Upper lobe of left lung (tissue), 4 donors: ENCODE measurements around the gene TREM2.

ENCODE experiments used
- EP300 ChIP-seq, 4 donors: sonication (generic); formaldehyde crosslinking; IDR thresholded peaks; one replicate each; pipeline ENCODE4 v1.5.1; 2017; ENCODE audit warnings: antibody characterized with exemption in 4 of 4, control low read depth in 2 of 4
- POLR2A ChIP-seq, 4 donors: fragments of 450-650 bp; IDR thresholded peaks; one replicate each; pipeline ENCODE4 v1.5.1; 2016 to 2017; ENCODE audit warnings: antibody characterized with exemption in 4 of 4, mild to moderate bottlenecking in 2 of 4
- POLR2AphosphoS5 ChIP-seq, 2 donors: sonication (generic); formaldehyde crosslinking; IDR thresholded peaks; one replicate each; pipeline ENCODE4 v1.5.1; 2017; ENCODE audit warnings: antibody characterized with exemption in 2 of 2
- TF ChIP-seq, protein P1 (sequence below), 6 experiments: fragments of 450-650 bp in 4 of 6; fragments of 200-600 bp in 2 of 6; sonication (generic) in 2 of 6; IDR thresholded peaks; one replicate each; pipeline ENCODE4 v1.5.1; 2016 to 2019; ENCODE audit warnings: antibody characterized with exemption in 6 of 6

DNA sequence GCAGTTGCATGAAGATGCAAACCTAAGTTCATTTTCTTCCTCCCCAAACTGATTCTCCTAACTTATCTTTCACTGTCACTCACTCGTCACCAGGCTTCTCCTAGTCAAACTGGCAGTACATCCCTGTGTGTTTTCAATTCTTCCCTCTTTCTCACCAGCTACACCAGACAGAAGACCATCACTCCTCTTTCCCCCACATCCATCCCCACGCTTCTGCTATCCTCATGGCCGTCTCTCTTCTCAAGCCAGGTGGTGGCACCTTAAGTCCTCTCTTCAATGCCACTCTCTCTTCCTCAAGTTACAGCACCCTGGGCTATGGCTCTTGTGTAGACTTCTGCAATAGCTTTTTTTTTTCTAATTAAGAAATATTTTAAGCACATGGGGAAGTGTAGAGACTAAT is 14.4 kb upstream of the TREM2 start:
- TF ChIP-seq, protein P1, sequence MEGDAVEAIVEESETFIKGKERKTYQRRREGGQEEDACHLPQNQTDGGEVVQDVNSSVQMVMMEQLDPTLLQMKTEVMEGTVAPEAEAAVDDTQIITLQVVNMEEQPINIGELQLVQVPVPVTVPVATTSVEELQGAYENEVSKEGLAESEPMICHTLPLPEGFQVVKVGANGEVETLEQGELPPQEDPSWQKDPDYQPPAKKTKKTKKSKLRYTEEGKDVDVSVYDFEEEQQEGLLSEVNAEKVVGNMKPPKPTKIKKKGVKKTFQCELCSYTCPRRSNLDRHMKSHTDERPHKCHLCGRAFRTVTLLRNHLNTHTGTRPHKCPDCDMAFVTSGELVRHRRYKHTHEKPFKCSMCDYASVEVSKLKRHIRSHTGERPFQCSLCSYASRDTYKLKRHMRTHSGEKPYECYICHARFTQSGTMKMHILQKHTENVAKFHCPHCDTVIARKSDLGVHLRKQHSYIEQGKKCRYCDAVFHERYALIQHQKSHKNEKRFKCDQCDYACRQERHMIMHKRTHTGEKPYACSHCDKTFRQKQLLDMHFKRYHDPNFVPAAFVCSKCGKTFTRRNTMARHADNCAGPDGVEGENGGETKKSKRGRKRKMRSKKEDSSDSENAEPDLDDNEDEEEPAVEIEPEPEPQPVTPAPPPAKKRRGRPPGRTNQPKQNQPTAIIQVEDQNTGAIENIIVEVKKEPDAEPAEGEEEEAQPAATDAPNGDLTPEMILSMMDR (IDR thresholded peaks at IDR 0.05) = no peak
- TF ChIP-seq POLR2A (IDR thresholded peaks at IDR 0.05) = no peak
- no peak for TF ChIP-seq POLR2AphosphoS5 (IDR thresholded peaks at IDR 0.05)
- TF ChIP-seq EP300 (IDR thresholded peaks at IDR 0.05) = no peak
